ENCODE results near the gene FNDC1.
A peak's percentile ranks its signal among the peaks of the same experiment; 100 is the strongest.

Gene FNDC1

DNA sequence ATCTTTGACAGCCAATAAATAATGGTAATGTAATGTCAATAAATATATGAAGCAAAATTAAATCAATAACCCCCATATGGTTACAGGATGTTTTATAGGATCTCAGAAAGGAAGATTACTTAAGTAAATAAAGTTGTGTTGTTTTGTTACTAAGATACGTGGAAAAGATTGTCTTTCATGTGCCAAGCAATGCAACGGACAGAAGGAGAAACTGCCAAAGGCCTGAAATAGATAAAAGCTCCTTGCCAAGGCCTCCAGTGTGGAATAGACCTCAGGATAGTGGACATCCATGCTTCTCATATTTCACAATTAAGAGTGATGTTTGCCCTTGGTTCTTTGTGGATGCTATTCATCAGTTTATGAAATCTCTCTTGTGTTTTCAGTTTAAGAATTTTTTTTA, 16.4 kb upstream of the FNDC1 start:
- no peak for DNase-seq
- in situ Hi-C loops (cut with HindIII; ENCODE audit: low pct_ligation_motif_present, low pct_unique_long_range_greater_than_20kb, low sequenced_read_pairs), result no loop called here

DNA sequence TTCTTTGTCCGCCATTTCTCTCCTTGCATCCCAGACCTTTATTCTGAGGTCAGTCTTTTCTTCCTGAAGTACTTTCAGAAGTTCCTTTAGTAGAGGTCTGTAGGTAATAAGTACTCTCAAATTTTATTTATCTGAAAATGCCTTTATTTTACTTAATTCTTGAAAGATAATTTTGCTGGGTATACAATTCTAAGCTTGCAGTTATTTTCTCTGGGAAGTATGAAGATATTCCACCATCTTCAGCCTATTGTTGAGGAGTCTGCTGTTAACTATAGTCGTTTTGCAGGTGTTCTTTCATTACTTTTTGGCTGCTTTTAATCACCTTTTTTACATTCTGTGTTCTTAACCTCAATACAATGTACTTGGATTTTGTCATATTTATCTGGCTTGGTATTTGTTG, 13.5 kb upstream of the FNDC1 start:
- in situ Hi-C loops (cut with HindIII; ENCODE audit: low pct_ligation_motif_present, low pct_unique_long_range_greater_than_20kb, low sequenced_read_pairs), result no loop called here
- no peak for DNase-seq

DNA sequence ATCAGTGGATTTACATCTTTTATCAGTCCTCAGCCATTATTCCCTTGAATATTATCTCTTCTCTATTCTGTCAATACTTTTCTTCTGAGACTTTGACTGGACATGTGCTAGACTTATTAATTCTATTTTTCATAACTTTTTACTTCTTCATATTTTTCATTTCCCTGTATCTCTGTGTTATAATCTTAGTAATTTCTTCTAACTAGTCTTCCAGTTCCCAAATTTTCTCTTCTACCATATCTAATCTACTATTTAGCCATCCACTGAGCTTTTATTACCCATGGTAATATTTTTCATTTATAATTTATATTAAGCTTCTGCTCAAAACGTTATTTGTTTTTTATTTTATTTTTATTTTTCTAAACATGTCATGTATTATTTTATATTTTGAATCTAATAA, 13.1 kb upstream of the FNDC1 start:
- in situ Hi-C loops (cut with HindIII; ENCODE audit: low pct_ligation_motif_present, low pct_unique_long_range_greater_than_20kb, low sequenced_read_pairs), result no loop called here
- no peak for DNase-seq

DNA sequence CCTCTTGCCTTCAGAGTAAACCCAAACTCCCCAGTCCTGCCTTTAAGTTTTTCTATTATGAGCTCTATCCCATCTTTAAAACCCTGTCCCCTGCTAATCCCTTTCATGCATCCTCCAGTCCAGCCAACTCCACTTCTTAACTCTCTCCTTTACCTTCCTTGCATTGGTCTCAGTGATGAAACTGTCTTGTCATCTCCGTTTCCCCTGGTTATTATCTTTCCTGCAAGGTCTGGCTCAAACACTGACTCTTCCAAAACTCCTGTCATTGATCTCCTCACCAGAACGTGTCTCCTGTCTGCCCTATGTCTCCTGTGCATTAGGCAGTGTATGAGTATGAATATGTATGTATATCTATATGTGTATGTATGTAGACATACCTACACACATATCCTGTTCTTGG, 11.8 kb upstream of the FNDC1 start:
- DNase-seq, result no peak
- in situ Hi-C loops (cut with HindIII; ENCODE audit: low pct_ligation_motif_present, low pct_unique_long_range_greater_than_20kb, low sequenced_read_pairs), result no loop called here

DNA sequence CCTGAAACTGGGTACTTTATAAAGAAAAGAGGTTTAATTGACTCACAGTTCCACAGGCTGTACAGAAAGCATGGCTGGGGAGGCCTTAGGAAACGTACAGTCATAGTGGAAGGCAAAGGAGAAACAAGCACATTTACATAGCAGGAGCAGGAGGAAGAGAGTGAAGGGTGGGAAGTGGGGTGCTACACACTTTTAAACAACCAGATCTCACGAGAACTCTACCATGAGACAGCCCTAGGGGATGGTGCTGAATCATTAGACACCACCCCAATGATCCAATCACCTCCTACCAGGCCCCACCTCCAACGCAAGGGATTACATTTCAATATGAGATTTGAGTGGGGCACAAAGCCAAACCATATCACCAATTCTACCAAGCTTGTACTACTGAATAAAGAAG, 7.4 kb upstream of the FNDC1 start:
- in situ Hi-C loops (cut with HindIII; ENCODE audit: low pct_ligation_motif_present, low pct_unique_long_range_greater_than_20kb, low sequenced_read_pairs), result no loop called here
- DNase-seq, result no peak

DNA sequence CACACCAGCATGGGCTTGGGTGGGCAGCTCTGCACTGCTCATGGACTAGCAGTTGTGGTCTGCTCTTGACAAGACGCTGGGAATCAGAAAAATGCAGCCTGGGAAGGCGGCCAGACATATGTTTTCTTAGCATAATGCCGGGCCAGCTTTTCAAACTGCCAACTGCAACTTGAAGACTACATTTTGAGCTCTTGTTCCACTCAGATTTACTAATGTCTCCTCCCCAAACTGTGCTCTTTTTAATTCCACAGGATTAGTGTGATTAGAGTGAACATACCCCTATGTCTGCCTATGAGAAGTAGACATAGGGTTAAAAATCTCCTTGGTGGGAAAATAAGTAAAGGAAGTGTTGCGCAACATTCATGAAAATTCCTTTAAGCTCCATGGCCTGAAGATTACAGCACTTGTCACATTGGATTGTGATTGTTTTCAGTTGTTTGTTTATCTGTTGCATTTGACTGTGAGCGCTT, 5.3 kb upstream of the FNDC1 start:
- in situ Hi-C loops (cut with HindIII; ENCODE audit: low pct_ligation_motif_present, low pct_unique_long_range_greater_than_20kb, low sequenced_read_pairs), result no loop called here
- no peak for DNase-seq

DNA sequence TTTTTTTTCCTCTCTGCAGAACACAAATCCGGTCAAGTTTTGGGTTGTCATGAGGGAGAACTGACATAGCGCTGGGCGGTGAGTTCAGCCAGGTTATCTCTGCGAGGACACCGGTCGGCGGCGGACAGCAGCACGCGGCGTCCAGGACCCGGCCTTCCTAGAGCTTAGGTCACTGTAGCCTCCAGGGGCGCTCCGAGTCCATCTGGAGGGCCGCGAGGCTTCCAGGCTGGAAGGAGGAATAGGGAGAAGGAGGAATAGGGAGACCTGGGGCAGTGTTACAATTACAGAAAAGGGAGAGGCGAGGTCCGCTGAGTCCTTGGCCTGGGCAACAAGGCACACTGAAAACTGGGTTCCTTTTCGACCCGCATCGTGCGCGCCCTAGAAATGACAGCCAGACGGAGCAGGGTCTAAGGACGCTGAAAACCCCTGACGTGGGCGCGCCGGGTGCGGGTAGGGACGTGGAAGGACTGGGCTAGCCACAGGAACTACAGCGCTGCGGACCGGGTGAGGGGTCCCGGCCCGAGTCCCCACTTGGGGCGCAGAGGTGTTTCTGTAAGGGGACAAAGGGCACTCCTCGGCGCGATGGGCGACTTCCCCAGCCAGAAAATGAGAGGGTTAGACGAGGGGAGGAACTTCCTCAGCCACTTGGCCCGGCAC, 536 bp upstream of the FNDC1 start:
- DNase-seq, result peak; percentile 63
- in situ Hi-C loops (cut with HindIII; ENCODE audit: low pct_ligation_motif_present, low pct_unique_long_range_greater_than_20kb, low sequenced_read_pairs), result no loop called here

DNA sequence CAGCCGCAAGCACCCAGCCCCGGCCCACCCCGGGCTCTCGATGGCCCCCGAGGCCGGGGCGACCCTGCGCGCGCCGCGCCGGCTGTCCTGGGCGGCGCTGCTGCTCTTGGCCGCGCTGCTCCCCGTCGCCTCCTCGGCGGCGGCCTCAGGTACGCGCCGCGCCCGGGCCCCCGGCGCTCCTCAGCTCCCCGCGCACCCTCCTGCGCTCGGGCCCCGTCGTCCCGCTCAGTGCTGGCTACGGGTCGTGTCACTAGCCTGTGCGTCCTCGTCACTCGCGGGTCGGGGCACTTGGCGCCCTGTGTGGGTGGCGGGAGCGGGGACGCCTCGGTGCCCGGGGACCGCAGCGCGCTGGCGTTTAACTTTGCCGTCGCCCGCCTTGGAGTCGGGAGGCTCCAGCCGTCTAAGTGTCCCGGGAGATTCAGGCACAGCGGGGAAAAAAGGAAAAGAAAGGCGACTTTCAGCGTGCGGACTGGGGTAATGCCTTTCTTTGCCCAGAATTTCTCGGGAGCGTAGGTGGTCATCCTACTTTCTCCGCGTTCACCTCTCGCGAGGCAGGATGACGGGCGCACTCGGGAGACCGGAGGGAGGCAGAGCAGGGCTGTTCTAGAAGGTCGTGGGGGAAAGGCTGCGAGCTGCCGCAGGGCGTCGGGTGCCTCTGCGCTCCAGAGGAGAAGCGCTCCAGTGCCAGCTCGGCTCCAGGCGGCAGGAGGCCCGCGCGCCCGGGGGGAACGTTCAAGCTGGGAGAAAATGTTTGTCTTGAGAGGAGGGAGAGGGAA, 545 bp downstream of the FNDC1 start:
- no peak for DNase-seq
- in situ Hi-C loops (cut with HindIII; ENCODE audit: low pct_ligation_motif_present, low pct_unique_long_range_greater_than_20kb, low sequenced_read_pairs), result no loop called here

DNA sequence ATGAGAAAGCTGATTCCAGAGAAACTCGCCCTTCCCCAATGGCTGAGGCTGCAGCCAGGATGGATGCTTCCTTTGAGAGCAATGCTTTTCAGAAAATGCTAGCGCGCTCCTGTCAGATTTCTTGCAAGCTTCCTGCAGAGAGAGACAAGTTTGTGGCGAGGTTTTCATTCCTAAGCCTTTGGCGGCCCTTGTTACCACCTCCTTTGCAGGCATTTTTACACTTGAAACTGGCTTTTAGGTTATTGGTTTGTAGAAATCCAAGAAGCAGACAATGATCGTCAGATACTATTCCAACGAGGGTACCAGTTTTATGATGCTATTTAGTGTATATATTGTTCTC, 1.1 kb downstream of the FNDC1 start:
- in situ Hi-C loops (cut with HindIII; ENCODE audit: low pct_ligation_motif_present, low pct_unique_long_range_greater_than_20kb, low sequenced_read_pairs), result no loop called here
- DNase-seq, result no peak

DNA sequence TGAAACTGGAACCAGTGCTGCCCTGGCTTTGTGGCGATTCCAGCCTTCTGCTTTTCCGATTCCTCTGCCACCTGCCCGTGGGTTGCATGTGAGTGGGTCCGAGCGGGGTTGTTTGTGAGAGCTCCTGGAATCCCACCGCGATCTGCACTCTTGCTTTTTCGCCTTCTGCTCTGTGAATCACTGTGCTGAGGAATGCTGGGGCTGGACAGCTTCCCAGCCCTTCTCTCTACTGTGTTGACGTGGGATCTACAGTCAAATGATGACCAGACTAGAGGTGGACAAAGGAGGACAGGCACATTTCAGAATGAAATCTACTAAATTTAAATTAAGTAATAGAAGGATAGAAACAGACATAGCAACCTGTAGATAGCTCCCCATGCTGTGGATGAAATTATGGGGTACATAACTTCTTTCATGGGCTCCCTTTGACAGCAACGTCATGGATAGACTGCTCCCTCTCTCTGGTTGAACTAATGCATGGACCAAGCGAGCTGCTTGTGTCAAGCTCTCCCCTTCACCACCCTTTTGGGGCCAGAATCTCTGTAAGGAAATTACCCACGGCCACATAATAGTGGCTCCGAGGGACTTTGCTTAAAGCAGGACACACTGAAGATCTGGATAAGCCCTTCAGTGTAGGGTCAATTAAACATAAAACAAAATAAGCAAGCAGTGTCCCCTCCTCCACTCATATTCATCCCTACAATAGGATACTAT, 2.0 kb downstream of the FNDC1 start:
- DNase-seq, result peak; percentile 5
- in situ Hi-C loops (cut with HindIII; ENCODE audit: low pct_ligation_motif_present, low pct_unique_long_range_greater_than_20kb, low sequenced_read_pairs), result no loop called here

DNA sequence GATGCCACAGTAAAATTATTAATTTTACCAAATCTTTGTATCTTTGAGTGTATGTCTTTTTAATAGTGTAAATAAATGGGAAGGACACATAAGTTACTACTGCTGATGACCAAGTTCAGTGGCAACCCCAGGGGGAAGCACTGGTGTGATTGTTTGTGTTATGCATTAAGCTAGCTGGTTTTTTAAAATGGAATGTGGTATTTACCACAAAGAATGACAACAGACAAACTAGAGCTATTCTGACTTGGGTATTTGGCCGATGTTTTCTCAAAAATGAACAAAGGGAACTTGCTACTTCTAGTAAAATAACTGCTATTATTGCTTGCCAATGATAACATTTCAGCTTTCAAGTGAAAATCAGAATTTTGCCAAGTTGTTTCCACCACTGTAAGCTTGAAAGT, 2.9 kb downstream of the FNDC1 start:
- DNase-seq, result no peak
- in situ Hi-C loops (cut with HindIII; ENCODE audit: low pct_ligation_motif_present, low pct_unique_long_range_greater_than_20kb, low sequenced_read_pairs), result no loop called here

DNA sequence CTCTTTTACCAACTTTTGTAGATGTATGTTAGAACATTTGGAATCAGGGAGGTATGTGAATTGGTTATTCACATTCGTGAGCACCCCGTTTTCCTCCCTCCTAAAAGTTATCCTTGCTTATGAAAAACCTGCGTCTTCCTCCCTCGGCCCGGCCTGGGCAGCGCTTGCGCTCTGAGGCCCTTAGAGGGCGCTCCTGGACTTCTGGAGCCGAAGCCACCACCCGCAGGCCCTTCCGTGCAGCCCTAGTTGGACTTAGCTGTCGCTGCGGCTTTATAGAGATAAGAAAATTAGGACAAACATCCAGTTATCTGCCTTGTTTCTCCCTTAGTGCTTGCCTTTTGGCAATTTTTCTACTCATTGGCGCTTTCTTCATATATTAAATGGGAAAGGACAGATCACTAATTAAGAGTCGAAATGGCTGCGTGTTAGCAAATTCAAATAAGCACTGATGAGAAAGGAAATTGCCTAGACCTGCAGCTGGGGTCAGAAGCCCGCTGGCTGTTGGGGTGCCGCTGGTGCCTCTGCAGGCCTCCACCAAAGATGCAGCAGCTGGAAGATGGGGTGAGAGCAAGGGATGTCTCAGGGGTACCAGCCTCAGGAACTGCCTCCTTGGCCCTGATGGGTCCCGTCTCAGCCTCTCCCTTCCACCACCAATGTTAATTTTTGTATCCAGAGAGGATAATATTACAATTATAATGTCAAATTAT, 5.2 kb downstream of the FNDC1 start:
- peak; percentile 55 for DNase-seq
- in situ Hi-C loops (cut with HindIII; ENCODE audit: low pct_ligation_motif_present, low pct_unique_long_range_greater_than_20kb, low sequenced_read_pairs), result no loop called here

DNA sequence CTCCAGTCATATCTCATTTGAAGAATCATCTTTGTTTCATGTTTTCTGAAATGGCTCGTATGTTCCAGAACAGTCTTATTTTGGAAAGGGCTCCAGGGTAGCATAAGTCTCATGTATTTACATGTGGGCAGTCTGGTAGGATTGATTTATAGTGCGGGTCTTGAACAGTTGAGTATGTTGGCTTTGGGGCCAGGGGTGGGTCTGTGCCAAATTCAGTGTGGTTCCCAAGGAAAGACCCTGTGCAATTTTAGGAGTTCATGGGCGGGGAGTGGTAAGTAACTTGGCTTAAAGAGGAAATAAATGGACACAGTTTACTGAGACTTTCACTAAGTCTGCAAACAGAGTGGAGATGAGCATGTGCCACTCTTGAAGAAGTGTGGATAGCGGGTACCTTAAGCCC, 7.7 kb downstream of the FNDC1 start:
- in situ Hi-C loops (cut with HindIII; ENCODE audit: low pct_ligation_motif_present, low pct_unique_long_range_greater_than_20kb, low sequenced_read_pairs), result no loop called here
- no peak for DNase-seq

DNA sequence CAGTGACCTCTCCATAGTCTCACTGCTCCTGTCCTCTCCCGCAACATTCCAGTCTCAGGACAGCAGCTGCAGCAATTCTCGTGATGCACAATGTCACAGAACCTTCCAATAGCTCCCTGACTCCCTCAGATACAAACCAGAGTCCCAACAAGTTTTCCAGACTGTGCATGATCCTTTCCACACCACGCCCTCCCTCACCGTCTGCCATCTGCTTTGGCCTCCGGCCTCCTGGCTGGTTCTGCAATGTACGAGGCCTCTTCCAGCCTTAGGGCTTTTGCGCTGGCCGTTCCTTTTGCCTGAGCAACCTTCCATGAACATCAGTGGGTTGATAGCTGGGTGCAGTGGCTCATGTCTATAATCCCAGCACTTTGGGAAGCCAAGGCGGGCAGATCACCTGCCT, 9.6 kb downstream of the FNDC1 start:
- DNase-seq, result no peak
- in situ Hi-C loops (cut with HindIII; ENCODE audit: low pct_ligation_motif_present, low pct_unique_long_range_greater_than_20kb, low sequenced_read_pairs), result no loop called here

DNA sequence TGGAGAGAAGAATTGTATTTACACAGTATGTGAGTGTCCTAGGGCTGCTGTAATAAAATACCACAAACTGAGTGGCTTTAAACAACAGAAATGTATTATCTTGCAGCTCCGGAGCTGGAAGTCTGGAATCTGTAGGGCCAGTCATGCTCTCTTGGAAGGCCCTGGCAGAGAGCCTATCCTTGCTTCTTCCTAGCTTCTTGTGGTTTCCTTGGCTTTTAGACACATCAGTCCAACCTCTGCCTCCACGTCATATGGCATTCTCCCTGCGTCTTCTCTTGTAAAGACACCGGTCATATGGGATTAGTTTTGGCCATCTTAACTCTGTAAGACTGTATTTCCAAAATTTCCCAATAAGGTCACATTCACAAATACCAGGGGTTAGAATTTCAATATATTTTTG, 10.8 kb downstream of the FNDC1 start:
- in situ Hi-C loops (cut with HindIII; ENCODE audit: low pct_ligation_motif_present, low pct_unique_long_range_greater_than_20kb, low sequenced_read_pairs), result no loop called here
- no peak for DNase-seq

DNA sequence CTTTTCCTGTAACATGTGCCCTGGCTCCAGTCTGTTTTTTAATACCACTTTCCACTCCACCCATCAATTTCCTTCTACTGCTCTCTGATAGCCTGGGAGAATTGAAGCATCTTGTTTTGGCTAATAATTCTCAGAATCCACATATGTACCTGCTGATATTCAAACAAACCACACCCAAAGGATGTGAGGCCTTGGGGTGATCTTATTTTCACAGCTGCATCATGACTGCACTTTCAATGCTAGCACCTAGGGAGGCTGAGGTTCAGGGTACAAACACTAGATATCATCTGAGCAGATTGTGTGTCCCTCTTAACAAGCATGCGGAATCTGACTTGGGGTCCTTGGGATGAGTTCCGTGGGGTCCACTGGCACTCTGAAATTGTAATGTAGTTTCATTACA, 12.7 kb downstream of the FNDC1 start:
- no peak for DNase-seq
- in situ Hi-C loops (cut with HindIII; ENCODE audit: low pct_ligation_motif_present, low pct_unique_long_range_greater_than_20kb, low sequenced_read_pairs), result no loop called here

DNA sequence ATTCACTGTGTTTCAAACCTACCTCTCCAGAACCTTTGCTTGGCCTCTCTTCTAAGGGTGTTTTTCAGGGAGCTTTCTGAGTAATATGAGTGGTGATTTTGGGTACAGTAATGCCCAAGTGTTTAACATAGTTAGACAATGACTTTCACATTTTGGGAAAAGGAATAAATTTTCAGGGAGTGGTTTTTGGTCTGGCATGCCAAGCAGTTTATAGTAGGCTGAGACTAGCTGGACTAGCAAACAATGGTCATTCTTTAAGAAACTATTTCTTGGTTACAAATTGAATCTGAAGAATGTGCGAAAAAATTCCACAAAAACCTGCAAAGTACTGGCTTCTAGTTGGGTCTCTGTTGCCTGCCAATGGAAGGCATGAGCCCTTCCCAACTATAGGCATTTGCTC, 15.4 kb downstream of the FNDC1 start:
- no peak for DNase-seq
- in situ Hi-C loops (cut with HindIII; ENCODE audit: low pct_ligation_motif_present, low pct_unique_long_range_greater_than_20kb, low sequenced_read_pairs), result no loop called here

DNA sequence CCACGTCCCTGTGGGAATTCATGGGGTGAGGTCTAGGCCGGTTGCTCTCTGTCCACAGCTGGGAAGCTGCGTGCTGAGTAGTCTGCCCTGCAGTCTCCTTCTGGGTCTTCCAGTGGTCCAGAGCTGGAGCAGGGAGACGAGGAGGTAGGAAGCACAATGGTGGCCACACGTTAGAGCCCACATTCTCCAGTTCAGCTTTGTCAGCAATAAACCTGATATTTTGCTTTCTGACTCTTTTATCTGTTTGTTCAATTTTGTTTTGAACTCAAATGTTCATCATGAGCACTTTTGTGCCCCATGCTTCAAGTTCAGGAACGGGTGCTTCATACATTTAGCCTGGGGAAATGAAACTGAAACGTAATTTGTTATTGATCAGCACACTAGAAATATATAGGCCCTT, 21.3 kb downstream of the FNDC1 start:
- no peak for DNase-seq
- in situ Hi-C loops (cut with HindIII; ENCODE audit: low pct_ligation_motif_present, low pct_unique_long_range_greater_than_20kb, low sequenced_read_pairs), result no loop called here

DNA sequence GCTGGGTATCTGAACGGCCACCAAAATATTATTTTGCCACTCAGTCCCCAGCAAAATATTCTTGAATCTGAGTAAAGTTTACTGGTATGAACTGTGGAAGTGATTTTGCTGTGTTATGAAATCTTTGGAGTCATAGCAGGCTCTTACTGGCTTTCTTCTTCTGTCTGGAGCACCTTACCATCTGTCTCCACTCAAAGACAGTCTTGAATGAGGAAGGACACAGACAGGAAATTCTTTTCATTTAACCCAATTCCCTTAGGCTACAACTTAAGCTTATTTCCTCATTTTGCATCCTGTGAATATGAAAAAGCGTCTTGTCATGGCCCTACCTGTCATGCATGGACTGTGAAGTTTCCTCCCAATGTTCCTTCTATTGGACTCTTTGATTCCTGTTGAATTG, 24.7 kb downstream of the FNDC1 start:
- no peak for DNase-seq
- in situ Hi-C loops (cut with HindIII; ENCODE audit: low pct_ligation_motif_present, low pct_unique_long_range_greater_than_20kb, low sequenced_read_pairs), result no loop called here

All from ACHN (cell line).